ENCODE data around the gene CD99L2.

DNA sequence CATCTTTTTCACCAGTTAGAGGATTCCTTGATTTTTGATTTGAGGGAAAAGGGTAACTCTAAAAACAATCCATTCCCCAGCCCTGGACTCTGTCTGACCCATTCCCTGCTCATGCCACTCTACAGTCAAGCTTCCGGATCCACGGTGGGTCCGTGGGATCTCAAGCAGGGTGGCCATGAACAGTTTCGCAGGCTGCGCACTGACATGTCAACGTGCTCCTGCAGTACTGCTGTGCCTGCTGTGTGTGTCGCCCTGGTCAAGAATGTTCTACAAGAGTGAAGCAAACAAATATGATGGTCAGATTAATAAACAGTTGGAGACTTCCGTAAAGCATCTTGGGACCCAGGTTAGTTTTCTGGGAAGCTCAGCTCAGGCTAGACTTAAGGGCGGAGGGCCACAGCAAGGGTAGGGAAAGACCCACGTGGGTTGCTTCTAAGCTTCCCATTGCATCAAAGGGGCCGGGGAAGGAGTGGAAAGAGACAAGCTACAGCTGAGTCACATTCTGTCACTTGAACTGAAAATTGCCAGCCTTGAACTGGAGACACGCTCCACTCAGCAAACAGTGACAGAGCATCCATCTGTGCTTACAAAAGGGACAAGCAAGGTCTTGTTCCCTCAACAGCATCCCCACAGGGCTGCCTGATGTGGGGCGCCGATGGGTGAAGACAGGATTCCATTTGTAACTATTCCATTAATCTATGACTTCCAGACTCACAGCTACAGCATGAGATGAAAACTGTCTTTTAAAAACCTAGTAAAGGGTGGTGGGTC, 123.5 kb downstream of the CD99L2 start:
- TF ChIP-seq, protein P1, sequence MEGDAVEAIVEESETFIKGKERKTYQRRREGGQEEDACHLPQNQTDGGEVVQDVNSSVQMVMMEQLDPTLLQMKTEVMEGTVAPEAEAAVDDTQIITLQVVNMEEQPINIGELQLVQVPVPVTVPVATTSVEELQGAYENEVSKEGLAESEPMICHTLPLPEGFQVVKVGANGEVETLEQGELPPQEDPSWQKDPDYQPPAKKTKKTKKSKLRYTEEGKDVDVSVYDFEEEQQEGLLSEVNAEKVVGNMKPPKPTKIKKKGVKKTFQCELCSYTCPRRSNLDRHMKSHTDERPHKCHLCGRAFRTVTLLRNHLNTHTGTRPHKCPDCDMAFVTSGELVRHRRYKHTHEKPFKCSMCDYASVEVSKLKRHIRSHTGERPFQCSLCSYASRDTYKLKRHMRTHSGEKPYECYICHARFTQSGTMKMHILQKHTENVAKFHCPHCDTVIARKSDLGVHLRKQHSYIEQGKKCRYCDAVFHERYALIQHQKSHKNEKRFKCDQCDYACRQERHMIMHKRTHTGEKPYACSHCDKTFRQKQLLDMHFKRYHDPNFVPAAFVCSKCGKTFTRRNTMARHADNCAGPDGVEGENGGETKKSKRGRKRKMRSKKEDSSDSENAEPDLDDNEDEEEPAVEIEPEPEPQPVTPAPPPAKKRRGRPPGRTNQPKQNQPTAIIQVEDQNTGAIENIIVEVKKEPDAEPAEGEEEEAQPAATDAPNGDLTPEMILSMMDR (conservative IDR thresholded peaks at IDR 0.05; ENCODE audit: low read length): no peak
- no peak for TF ChIP-seq EZH2phosphoT487 (IDR thresholded peaks at IDR 0.05; ENCODE audit: borderline replicate concordance, low read depth, low read length)

Measured in OCI-LY7 (cell line).